ENCODE measurements around the gene LGALS12.

Gene LGALS12

GRCh38 chr11:63564056-63564774 is 58.3 kb downstream of the LGALS12 start:
- DNase-seq: no peak

DNA sequence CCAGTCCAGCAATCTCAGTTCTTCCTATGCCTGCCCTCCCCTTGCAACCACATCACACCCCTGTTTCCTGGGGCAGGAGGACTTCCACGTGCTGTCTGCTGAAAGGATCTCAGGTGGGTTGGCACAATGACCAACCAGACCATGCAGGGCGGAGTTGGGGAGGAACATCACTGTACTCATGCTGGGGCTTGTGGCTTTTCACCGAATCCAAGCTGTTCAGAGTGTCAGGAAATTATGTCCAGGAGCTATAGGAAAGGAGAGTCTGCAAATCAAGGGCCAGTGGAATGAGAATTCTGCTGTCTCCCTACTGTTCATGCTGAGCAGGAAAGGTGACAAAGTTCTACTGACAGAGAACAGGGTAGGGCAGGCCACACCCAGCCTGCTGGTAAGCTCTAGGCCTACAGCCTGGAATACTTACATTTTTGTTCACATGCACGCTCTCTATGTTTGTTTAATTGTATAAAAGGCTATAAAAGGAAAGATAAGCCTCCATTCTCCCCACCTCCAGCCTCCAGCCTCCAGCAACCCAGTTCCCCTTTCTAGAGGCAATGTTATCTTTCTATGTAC is 59.0 kb downstream of the LGALS12 start:
- DNase-seq: no peak
